Lower leg skin (tissue), 4 donors: Measurements from ENCODE around the gene EPB41L5. TPM values are rescaled to one million over a fixed set of nuclear protein-coding genes. Genes with fewer than 3 reads are reported as not detected.
"Not testable (repeated sequence)": the region's sequence is repeated elsewhere in the genome, so short reads cannot be mapped to it uniquely, and the experiment has no call there.

Experiments
- DNase-seq, 2 donors: peaks; one replicate each; pipeline ENCODE4 v3.0.0-alpha.2; 2019; ENCODE audit warnings: low spot score in 2 of 2
- H3K4me3 ChIP-seq: fragments of 200-600 bp; sonication (generic); 2 replicates; pipeline ENCODE4 v1.5.1; 2017; ENCODE audit warnings: mild to moderate bottlenecking, low read depth; ENCODE audit not compliant: poor library complexity, severe bottlenecking
- CTCF ChIP-seq, 3 donors: fragments of 450-650 bp; IDR thresholded peaks; one replicate each; pipeline ENCODE4 v1.5.1; 2016; ENCODE audit warnings: antibody characterized with exemption in 3 of 3, mild to moderate bottlenecking in 3 of 3, moderate library complexity in 2 of 3
- POLR2A ChIP-seq, 2 donors: fragments of 450-650 bp; IDR thresholded peaks; one replicate each; pipeline ENCODE4 v1.6.1; 2016 to 2017; ENCODE audit warnings: antibody characterized with exemption in 2 of 2, mild to moderate bottlenecking in 1 of 2, moderate library complexity in 1 of 2
- WGBS, 2 donors: methylation state at CpG; one replicate each; pipeline ENCODE4 v1.1.5; 2018; 5-methylcytosine and 5-hydroxymethylcytosine counted together
- intact Hi-C: fragments of 100-400 bp; cut with DNase I; formaldehyde crosslinking; loops from one replicate; pipeline ENCODE4 v1.15.0; 2023; ENCODE audit warnings: low total_unique reads
- total RNA-seq, 4 donors: library from RNA; depleted of rRNA; stranded (reverse); fragments of >200 nt; gene quantifications; one replicate each; pipeline ENCODE4 v1.1.0, GENCODE V29; 2016

The EPB41L5 gene
- total RNA-seq, 4 donors from 2014 or later, result 12.4 to 25.4 (median 23.0) TPM

DNA sequence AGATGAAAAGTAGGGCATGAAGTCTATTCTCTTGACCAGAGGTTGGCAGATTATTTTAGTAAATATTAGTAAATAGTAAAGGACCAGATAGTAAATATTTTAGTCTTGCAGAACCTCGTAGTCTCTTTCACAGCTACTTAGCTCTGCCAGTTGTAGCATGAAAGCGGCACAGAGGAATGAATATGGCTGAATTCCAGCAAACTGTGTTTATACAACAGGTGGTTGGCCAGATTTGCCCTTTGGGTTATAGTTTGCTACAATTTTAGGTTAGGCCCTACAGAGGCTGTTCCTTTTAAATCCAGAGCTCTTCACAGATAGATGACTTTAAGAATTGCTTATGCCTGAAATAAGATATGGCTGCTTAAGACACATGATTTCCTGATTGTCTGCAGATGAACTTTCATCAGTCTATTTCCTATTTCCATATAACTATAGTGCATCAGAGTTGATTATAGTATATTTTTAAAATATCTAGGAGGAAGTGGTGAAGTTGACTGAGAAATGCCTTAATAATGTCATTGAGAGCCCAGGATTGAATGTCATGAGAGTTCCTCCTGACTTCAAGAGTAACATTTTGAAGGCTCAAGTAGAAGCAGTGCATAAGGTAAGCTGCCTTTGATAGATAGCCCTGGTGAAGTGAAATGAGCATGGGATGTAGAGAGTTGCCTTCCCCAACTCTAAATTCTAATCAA is 129.8 kb downstream of the EPB41L5 start:
- WGBS, 2 donors, result 63 to 66% methylated on average over 2 of the region's 2 CpGs
- TF ChIP-seq CTCF (IDR thresholded peaks at IDR 0.05), result no peak
- TF ChIP-seq POLR2A (IDR thresholded peaks at IDR 0.05), result no peak
- H3K4me3 ChIP-seq, result no peak overlapping the region
- DNase-seq, result no peak
- intact Hi-C loops, result no loop called here

- 88 to 93% methylated on average over 1 of the region's 1 CpG for WGBS, 2 donors
- H3K4me3 ChIP-seq, result no peak overlapping the region
- no peak for DNase-seq
- intact Hi-C loops, result no loop called here
- TF ChIP-seq POLR2A (IDR thresholded peaks at IDR 0.05) (no peak), CTCF (IDR thresholded peaks at IDR 0.05) (no peak)
These were observed 135.4 kb downstream of the EPB41L5 start for GRCh38 chr2:120148229-120148628.

GRCh38 chr2:120148669-120149068 is 135.8 kb downstream of the EPB41L5 start:
- no peak for DNase-seq

DNA sequence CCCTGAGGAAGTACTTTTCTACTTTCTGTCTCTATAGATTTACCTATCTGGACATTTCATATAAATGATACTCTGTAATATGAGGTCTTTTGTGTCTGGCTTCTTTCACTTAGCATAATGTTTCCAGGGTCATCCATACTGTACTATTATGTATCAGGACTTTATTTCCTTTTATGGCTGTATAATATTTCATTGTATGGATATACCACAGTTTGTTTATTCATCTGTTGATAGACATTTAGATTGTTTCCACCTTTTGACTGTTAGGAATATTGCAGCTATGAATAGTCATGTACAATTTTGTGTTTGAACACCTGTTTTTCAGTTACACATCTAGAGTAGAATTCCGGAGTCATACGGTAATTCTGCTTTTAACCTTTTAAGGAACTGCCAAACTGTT is 136.5 kb downstream of the EPB41L5 start:
- intact Hi-C loops, result no loop called here
- no peak for TF ChIP-seq POLR2A (IDR thresholded peaks at IDR 0.05)
- TF ChIP-seq CTCF (IDR thresholded peaks at IDR 0.05), result no peak
- DNase-seq, result no peak
- H3K4me3 ChIP-seq, result no peak overlapping the region
- 98 to 100% methylated on average over 2 of the region's 2 CpGs for WGBS, 2 donors

More at GRCh38 chr2:120148669-120149068, 135.8 kb downstream of the EPB41L5 start:
- 96 to 97% methylated on average over 3 of the region's 3 CpGs for WGBS, 2 donors
- TF ChIP-seq POLR2A (IDR thresholded peaks at IDR 0.05) (no peak), CTCF (IDR thresholded peaks at IDR 0.05) (no peak)
- H3K4me3 ChIP-seq, result no peak overlapping the region
- intact Hi-C loops, result no loop called here

GRCh38 chr2:120150040-120150482 is 137.2 kb downstream of the EPB41L5 start:
- TF ChIP-seq POLR2A (IDR thresholded peaks at IDR 0.05) (no peak), CTCF (IDR thresholded peaks at IDR 0.05) (no peak)
- DNase-seq, result no peak
- H3K4me3 ChIP-seq, result no peak overlapping the region
- WGBS, 2 donors, result 96 to 97% methylated on average over 4 of the region's 4 CpGs
- intact Hi-C loops, result no loop called here

DNA sequence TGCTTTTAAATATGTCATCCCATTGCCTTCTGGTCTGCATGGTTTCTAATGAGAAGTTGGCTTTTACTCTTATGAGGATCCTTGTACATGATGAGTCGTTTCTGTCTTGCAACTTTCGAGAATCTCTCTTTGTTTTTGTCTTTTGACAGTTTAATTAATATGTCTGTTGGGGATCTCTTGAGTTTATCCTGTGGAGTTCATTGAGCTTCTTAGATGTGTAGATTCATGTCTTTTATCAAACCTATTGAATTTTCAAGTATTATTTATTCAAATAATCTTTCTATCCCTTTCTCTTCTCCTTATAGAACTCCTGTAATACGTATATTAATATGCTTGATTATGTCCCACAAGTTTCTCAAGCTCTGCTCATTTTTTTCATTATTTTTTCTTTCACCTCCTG is 142.4 kb downstream of the EPB41L5 start:
- TF ChIP-seq POLR2A (IDR thresholded peaks at IDR 0.05), result no peak
- no peak for TF ChIP-seq CTCF (IDR thresholded peaks at IDR 0.05)
- H3K4me3 ChIP-seq, result no peak overlapping the region
- 92 to 100% methylated on average over 3 of the region's 3 CpGs for WGBS, 2 donors
- DNase-seq, result no peak
- intact Hi-C loops, result no loop called here

- intact Hi-C loops, DNase-seq, H3K4me3 ChIP-seq: not testable (repeated sequence)
- WGBS, 2 donors, result 86 to 88% methylated on average over 2 of the region's 2 CpGs
These were observed 145.8 kb downstream of the EPB41L5 start for GRCh38 chr2:120158658-120159057.
